Hepatocyte (in vitro differentiated cells): Measurements from ENCODE around the gene SLC39A10. TPM values are rescaled to one million over a fixed set of nuclear protein-coding genes. Genes with fewer than 3 reads are reported as not detected.

ENCODE experiments used
- DNase-seq: peaks from one replicate; pipeline ENCODE4 v3.0.0-alpha.2; 2016; ENCODE audit warnings: low spot score
- H2AFZ ChIP-seq: fragments of 200-600 bp; sonication (generic); 2 replicates; pipeline ENCODE4 v1.6.0; 2016; ENCODE audit warnings: antibody characterized with exemption, mild to moderate bottlenecking
- H3K27ac ChIP-seq: fragments of 200-600 bp; sonication (generic); 2 replicates; pipeline ENCODE4 v1.5.1; 2016; ENCODE audit warnings: mild to moderate bottlenecking
- H3K27me3 ChIP-seq: fragments of 200-600 bp; sonication (generic); 2 replicates; pipeline ENCODE4 v1.6.1; 2016
- H3K36me3 ChIP-seq: fragments of 200-600 bp; sonication (generic); replicated peaks from 2 replicates; pipeline ENCODE4 v1.5.1; 2016; ENCODE audit warnings: low read depth; ENCODE audit not compliant: insufficient read depth
- H3K4me1 ChIP-seq: fragments of 200-600 bp; sonication (generic); 2 replicates; pipeline ENCODE4 v1.5.1; 2016; ENCODE audit warnings: mild to moderate bottlenecking, moderate library complexity; ENCODE audit not compliant: insufficient read depth
- H3K4me2 ChIP-seq: fragments of 200-600 bp; sonication (generic); 2 replicates; pipeline ENCODE4 v1.6.0; 2016
- H3K4me3 ChIP-seq: fragments of 200-600 bp; sonication (generic); 2 replicates; pipeline ENCODE4 v1.5.1; 2016; ENCODE audit warnings: mild to moderate bottlenecking
- H3K79me2 ChIP-seq: fragments of 200-600 bp; sonication (generic); 2 replicates; pipeline ENCODE4 v1.6.0; 2017; ENCODE audit warnings: mild to moderate bottlenecking
- H3K9me2 ChIP-seq: fragments of 200-600 bp; sonication (generic); replicated peaks from 2 replicates; pipeline ENCODE4 v1.6.0; 2017; ENCODE audit warnings: mild to moderate bottlenecking; ENCODE audit not compliant: insufficient read depth
- H3K9me3 ChIP-seq: fragments of 200-600 bp; sonication (generic); 2 replicates; pipeline ENCODE4 v1.5.1; 2016; ENCODE audit warnings: low read depth, mild to moderate bottlenecking
- H4K20me1 ChIP-seq: fragments of 200-600 bp; sonication (generic); 2 replicates; pipeline ENCODE4 v1.6.0; 2016; ENCODE audit warnings: mild to moderate bottlenecking; ENCODE audit not compliant: insufficient read depth, poor library complexity, severe bottlenecking
- CTCF ChIP-seq: fragments of 200-600 bp; sonication (generic); IDR thresholded peaks from 2 replicates; pipeline ENCODE4 v1.5.1; 2016; ENCODE audit warnings: antibody characterized with exemption, mild to moderate bottlenecking; ENCODE audit not compliant: poor library complexity
- EZH2 ChIP-seq: fragments of 200-600 bp; sonication (generic); IDR thresholded peaks from 2 replicates; pipeline ENCODE4 v1.6.1; 2016; ENCODE audit warnings: antibody characterized with exemption, mild to moderate bottlenecking, borderline replicate concordance
- EZH2phosphoT487 ChIP-seq: fragments of 200-600 bp; sonication (generic); IDR thresholded peaks from one replicate; pipeline ENCODE4 v1.6.1; 2018; ENCODE audit warnings: antibody characterized with exemption, mild to moderate bottlenecking, low read depth, moderate library complexity; ENCODE audit not compliant: unreplicated experiment, severe bottlenecking
- WGBS: methylation state at CpG from one replicate; pipeline ENCODE4 v1.1.6; 2016; ENCODE audit warnings: low lambda C conversion rate; ENCODE audit errors: missing lambda C conversion rate; 5-methylcytosine and 5-hydroxymethylcytosine counted together
- polyA plus RNA-seq: library from polyadenylated mRNA; unstranded; fragments of >200 nt; fragmentation: Nextera tagmentation; extraction: Ambion mirVana; gene quantifications from 2 replicates; pipeline ENCODE4 v1.2.1, GENCODE V29; 2016
- total RNA-seq: library from RNA; depleted of rRNA; stranded (reverse); fragments of >200 nt; gene quantifications from 2 replicates; pipeline ENCODE4 v1.2.3, GENCODE V29; 2014

Gene SLC39A10
- total and polyA plus RNA-seq, 2 experiments from 2014 or later: 32.1 to 80.2 TPM

- Histone ChIP-seq H3K4me1 (no peaks in the 10 kb centered on the region), H3K36me3 (no peaks in the 10 kb centered on the region), H3K27ac (no peak overlapping the region), H3K27me3 (no peaks in the 10 kb centered on the region), H3K79me2 (no peaks in the 10 kb centered on the region), H2AFZ (no peak overlapping the region), H4K20me1 (no peaks in the 10 kb centered on the region), H3K9me3 (no peaks in the 10 kb centered on the region), H3K4me2 (no peak overlapping the region), H3K4me3 (no peak overlapping the region), H3K9me2 (no peaks in the 10 kb centered on the region)
- TF ChIP-seq CTCF (no peak), EZH2phosphoT487 (no peak), EZH2 (no peak)
- DNase-seq: no peak
Observed at GRCh38 chr2:195636890-195637289, 20.1 kb upstream of the SLC39A10 start.

GRCh38 chr2:195638750-195639149 is 18.3 kb upstream of the SLC39A10 start:
- H3K36me3 ChIP-seq: no peaks in the 10 kb centered on the region
- no peaks in the 10 kb centered on the region for H4K20me1 ChIP-seq
- no peak overlapping the region for H2AFZ ChIP-seq
- H3K27ac ChIP-seq: no peak overlapping the region
- TF ChIP-seq EZH2 (no peak), CTCF (no peak), EZH2phosphoT487 (no peak)
- H3K4me3 ChIP-seq: no peak overlapping the region
- no peaks in the 10 kb centered on the region for H3K79me2 ChIP-seq
- no peaks in the 10 kb centered on the region for H3K27me3 ChIP-seq
- H3K4me2 ChIP-seq: no peak overlapping the region
- DNase-seq: no peak
- H3K4me1 ChIP-seq: no peaks in the 10 kb centered on the region
- no peaks in the 10 kb centered on the region for H3K9me3 ChIP-seq
- WGBS: 95% methylated on average over 4 of the region's 4 CpGs
- no peaks in the 10 kb centered on the region for H3K9me2 ChIP-seq

- Histone ChIP-seq H3K4me3 (no peak overlapping the region), H3K79me2 (no peaks in the 10 kb centered on the region), H3K9me2 (no peaks in the 10 kb centered on the region), H3K4me2 (no peak overlapping the region), H3K27ac (no peak overlapping the region), H2AFZ (no peak overlapping the region), H3K9me3 (no peaks in the 10 kb centered on the region), H3K36me3 (no peaks in the 10 kb centered on the region), H3K4me1 (no peaks in the 10 kb centered on the region), H4K20me1 (no peaks in the 10 kb centered on the region), H3K27me3 (no peaks in the 10 kb centered on the region)
- 95% methylated on average over 7 of the region's 7 CpGs for WGBS
- TF ChIP-seq CTCF (no peak), EZH2 (no peak), EZH2phosphoT487 (no peak)
- DNase-seq: no peak
Observed at GRCh38 chr2:195639238-195639858, 17.7 kb upstream of the SLC39A10 start.
